ENCODE measurements around the gene ALPP.
"Not testable (repeated sequence)": the region's sequence is repeated elsewhere in the genome, so short reads cannot be mapped to it uniquely, and the experiment has no call there.

The ALPP gene

GRCh38 chr2:232378735-232379151 lies at the start of gene ALPP:
TSS of gene ALPP (plus strand) at chr2:232378751. CDS start at chr2:232378803, 52 bp downstream.
- DNase-seq, result not testable (repeated sequence)

DNA sequence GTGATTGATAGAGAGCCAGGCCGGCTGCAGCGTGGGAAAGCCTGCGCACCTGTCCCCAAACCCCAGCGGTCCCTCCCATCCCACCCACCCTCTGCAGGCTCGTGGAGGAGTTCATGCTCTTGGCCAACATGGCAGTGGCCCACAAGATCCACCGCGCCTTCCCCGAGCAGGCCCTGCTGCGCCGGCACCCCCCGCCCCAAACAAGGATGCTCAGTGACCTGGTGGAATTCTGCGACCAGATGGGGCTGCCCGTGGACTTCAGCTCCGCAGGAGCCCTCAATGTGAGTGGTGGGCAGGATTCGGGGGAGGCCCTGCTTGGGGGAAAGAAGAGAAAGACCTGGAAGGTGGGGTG lies 48.9 kb upstream of the ALPP start:
- DNase-seq, result no peak

DNA sequence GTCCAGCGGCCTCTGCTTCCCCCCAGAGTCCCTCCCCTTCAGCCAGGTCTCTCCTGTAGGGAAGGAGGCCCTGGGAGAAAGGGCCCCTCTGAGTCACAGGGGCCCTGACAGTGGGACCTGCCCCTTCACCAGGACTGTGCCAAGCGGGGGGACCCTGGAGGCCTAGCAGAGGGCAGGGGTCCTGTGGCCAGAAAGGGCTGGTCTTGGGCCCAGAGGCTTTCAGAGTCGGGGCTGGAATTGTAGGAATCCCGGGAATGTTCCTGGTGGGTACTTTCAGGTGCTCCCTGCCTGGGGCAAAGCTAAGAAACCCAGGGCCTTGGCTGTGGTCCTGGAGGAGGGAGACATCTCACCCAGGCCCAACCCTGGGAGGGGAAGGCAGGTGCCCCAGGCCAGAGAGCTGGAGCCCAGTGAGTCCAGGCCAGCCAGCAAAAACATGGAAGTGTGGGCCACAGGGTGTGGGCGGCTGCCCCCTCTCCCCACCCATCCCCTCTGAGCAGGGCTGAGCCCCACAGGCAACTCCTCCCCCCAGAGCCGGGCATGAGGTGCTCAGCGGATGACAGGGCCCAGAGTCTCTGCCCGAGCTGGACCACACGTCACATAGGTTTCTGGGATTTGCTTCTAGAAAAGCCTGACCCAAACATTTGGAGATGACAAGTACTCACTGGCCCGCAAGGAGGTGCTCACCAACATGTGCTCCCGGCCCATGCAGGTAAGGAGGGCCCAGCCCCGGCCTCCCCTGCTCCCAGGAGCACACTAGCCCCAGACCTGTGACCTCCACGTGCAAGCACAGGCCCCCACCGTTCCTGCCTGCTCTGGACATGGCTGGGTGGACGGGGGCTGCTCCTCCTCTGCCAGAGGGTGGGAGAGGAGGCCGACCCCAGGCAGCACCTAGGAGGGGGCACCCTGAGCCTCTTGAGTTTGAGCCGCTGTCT lies 48.2 kb upstream of the ALPP start:
- DNase-seq, result no peak

- DNase-seq, result not testable (repeated sequence)
Measured at GRCh38 chr2:232331061-232331460, 47.5 kb upstream of the ALPP start.

DNA sequence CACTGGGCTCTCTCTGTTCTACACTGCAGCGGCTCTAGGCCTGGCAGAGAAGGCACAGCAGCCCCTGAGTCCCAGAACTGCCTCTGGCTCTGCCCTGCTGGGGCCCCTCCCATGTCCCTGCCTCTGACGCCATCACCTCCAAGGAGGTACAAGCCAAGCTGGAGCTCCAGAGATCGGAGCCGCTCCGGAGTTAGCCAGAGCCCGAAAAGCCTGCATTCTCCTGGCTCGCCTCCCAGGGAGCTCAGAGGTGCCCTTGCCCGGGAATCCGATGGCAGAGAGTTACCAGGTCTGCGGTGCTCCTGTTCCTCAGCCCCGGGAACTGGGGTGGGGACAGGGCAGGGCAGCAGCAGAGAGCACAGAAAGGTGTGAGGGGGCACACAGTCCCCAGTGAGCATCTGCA lies 46.9 kb upstream of the ALPP start:
- DNase-seq, result not testable (repeated sequence)

DNA sequence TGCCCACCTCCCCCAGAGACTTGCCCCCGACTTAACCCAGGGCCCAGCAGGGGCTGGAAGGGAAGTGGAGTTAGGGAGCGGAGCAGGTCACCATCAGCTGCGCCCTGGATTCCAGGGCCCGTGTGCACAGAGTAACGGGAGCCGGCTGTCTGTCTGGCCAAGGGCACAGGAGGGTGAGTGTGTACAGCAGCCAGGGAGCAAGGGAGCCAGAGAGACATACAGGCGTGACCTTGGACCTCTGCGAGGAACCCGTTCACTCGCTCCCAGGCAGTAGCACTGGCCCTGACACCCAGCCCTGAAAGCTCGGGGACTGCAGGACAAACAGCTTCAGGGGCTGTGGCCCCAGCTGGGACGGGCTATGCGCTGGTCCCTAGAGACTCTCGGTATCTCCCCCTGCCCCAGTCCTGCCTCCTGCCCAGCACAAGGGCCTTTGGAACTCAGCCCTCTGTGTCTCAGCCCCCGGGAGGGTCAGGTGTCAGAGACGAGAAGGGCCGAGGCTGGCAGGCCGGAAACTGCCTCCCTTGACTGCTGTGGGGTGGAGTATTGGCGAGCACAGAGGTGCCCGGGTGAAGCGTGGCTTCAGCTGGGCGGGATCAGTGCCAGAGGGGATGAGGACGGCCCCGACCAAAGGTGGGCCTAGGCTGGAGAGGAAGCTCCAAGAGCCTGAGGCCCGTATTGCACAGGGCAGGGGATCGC lies 46.2 kb upstream of the ALPP start:
- not testable (repeated sequence) for DNase-seq

DNA sequence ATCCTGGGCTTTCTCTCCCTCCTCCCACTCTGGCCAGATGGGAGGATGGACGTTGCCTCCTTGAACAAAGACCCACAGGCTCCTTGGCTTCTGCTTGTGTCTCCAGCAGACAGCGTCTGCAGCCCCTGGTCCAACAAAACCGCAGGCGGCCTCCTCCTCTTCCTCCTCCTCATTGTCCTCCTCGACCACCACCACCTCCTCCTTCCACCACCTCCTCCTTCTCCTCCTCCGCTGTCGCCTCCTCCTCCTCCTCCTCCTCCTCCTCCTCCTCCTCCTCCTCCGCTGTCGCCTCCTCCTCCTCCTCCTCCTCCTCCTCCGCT lies 45.7 kb upstream of the ALPP start:
- DNase-seq, result no peak

- no peak for DNase-seq
Measured at GRCh38 chr2:232333361-232334135, 45.0 kb upstream of the ALPP start.

DNA sequence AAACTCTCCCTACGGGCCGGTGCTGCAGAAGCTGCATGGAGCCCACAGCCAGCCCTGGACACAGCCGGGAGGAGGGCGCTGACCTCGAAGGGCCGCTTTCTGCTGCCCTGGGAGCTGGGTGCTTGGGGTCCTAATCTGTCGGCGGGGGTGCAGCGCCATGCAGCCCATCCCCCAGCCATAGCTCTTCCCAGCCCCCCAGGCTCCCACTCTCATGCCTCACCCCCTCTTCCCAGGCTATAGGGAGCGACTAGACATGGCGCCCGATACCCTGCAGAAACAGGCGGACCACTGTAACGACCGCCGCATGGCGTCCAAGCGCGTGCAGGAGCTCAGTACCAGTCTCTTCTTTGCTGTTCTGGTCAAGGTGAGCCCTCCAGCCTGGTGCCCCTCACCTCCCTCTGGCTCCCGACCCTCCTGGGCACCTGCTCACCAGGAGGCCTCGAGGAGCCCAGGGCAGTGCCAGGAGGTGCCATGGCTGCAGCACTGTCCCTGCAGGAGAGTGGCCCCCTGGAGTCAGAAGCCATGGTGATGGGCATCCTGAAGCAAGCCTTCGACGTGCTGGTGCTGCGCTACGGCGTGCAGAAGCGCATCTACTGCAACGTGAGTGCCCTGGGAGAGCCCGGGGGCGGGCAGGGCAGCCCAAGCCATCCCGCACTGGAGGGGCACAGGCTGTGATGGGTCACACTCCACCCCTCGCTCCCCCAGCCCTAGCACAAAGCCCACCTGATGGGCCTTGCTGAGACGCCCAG lies 44.2 kb upstream of the ALPP start:
- DNase-seq, result not testable (repeated sequence)

DNA sequence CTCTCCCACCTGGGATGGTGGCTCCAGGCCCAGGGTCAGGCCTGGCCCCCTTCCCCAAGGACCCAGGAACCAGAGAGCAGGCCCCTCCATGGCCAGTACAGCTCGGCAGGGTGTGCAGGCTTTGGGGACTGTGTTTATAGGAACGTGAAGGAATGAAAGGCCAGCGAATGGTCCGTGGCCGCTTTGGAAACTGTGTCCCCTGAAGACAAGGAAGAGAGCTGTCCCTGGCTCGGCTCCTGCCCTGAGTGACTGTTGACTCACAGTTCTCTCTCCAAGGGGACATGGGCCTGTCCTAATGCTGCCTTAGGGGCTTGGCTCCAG lies 43.7 kb upstream of the ALPP start:
- not testable (repeated sequence) for DNase-seq

GRCh38 chr2:232335206-232335858 lies 43.2 kb upstream of the ALPP start:
- not testable (repeated sequence) for DNase-seq

DNA sequence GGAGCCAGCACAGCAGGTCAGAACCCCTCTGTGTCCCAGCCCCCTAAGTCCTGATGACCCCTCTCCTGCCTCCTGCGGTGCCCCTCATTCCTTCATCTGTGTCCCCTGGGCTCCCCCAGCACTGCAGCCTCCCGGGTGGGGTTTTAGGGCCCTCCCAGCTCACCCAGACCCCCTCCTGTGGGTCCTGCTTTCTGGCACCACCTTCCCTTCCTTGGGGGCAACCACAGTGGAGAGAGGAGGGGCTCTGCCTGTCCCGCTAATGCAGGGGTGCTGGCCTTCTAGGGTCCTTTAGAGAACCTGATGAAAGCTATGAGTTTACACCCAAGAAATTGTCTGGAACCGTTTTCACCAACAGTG lies 42.7 kb upstream of the ALPP start:
- DNase-seq, result no peak

DNA sequence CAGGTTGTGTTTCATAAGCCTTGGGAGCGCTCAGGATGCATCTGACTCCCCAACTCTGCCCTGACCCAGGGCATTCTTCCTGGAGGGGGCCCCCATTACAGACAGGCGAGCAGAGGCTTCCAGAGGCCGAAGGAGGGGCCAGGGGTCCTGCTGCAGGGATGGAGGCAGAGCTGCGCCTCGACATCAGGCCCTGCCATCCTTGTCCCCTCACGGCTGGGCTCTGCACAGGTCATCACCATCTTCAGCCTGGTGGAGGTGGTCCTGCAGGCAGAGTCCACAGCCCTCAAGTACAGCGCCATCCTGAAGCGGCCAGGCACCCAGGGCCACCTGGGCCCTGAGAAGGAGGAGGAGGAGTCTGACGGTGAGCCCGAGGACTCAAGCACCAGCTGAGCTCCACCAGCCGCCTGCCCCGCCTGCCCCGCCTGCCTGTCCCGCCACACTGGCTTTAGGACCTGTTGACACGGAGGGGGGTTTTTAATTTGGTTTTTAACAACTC lies 42.3 kb upstream of the ALPP start:
- DNase-seq, result no peak

DNA sequence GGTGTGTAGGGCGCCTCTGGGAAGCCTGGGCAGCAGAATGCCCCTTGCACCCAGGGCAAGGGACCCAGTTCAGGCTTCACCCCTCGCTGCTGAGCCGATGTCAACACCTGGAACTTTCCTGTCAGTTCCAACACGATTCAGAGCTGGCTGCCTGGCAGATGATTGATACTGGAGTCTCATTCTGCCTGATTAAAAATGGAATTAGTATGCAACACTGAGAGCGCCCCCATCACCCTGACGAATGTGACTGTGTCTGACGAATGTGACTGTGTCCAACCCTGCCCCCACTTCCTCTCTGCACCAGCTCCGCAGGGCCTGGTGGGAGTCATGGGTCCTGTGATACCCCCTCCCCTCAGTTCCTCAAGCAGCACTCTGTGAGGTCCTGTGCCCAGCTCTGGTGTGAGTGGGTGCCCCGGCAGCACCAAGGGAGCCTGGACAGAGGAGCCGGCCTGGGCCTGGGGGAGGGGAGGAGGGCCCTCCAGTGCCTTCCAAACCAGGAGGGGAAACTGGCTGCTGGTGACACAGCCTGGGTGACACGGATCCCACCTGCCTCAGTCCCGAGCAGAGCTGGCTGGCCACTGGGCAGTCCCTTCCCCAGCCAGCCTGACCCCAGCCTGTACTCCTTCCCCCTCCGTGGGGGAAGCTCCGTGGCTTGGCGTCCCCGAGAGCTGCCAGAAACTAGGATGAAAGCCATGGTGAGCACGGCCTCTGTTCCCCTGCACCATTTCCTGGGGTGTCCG lies 41.4 kb upstream of the ALPP start:
- no peak for DNase-seq

- not testable (repeated sequence) for DNase-seq
Measured at GRCh38 chr2:232338094-232338758, 40.3 kb upstream of the ALPP start.

GRCh38 chr2:232338759-232339106 lies 39.8 kb upstream of the ALPP start:
- no peak for DNase-seq

DNA sequence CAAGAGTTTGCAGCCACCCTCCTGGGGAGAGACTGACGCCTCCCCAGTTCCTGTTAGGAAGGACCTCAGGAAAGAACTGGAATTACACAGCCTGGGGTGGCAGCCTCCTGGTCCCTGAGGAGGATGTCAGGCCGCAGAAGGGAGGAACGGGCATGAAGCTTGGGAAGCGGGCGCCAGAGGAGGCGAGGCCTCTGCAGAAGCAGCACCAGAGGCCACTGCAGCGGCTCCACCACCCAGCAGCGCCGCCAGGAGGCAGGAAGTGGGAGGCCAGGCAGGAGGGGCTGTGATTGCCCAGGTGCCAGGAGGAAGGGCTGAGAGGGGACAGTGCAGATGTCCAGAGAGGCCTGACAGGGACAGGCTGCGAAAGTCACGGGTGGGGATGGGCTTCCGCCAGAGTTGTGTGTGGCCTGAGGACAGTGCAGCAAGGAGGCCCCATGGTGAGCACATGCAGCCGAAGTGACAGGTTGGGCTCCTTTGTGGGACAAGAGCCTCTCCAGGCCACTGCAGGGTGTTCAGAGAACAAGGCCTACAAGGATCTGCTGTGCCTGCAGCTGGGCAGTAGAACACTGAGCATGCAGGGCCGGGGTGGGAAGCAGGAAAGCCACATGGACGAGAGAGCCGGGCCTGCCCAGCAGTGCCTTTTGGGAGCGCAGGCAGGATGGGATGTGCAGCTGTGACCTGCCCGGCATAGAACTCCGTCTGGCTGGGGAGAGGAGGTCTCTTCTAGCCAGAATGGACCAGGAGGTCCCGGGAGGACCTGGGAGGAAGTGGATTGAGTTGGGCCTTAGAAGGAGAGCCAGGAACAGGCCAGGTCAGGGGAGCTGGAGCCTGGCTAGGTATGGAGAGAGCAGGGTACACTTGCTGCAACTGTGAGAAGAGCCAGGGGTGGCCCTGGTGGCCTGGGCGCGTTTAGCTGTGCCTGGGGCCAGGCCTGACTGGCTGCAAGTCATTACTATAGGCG lies 39.1 kb upstream of the ALPP start:
- DNase-seq, result no peak

- DNase-seq, result no peak
Measured at GRCh38 chr2:232340171-232340935, 38.2 kb upstream of the ALPP start.

Data from NCI-H2107 (cell line).